ENCODE results near the gene CER1. TPM values are rescaled to one million over a fixed set of nuclear protein-coding genes. Genes with fewer than 3 reads are reported as not detected.

Gene CER1
- total RNA-seq, 1 experiment from 2014 or later = not detected

Other genes with a start within 250 kb of the CER1 start
- 2.7 and 4.1 TPM in 2 replicates for gene ZDHHC21, start 29.3 kb downstream of the CER1 start, total RNA-seq (2014; rRNA removed; shearing (Covaris generic))
- gene FREM1, start 187.7 kb upstream of the CER1 start, total RNA-seq (2014; rRNA removed; shearing (Covaris generic)) = 0.60 and 0.88 TPM in 2 replicates